Stimulated activated CD4-positive, alpha-beta T cell treated with anti-CD3 and anti-CD28 coated beads, Interleukin-2, amount 100 ng/mL, for 4 hours (primary cell): Measurements from ENCODE around the gene SMARCA2.
A peak's percentile ranks its signal among the peaks of the same experiment; 100 is the strongest.

Source experiments
- DNase-seq: peaks from one replicate; pipeline ENCODE4 v3.0.0-alpha.2; 2020; ENCODE audit warnings: low read depth

SMARCA2 gene

GRCh38 chr9:2215921-2216441 is 200.8 kb downstream of the SMARCA2 start:
- DNase-seq: no peak

- no peak for DNase-seq
Measured at GRCh38 chr9:2216591-2216990, 201.4 kb downstream of the SMARCA2 start.

- no peak for DNase-seq
Measured at GRCh38 chr9:2217540-2217939, 202.4 kb downstream of the SMARCA2 start.

GRCh38 chr9:2220036-2220435 is 204.9 kb downstream of the SMARCA2 start:
- no peak for DNase-seq

- no peak for DNase-seq
Measured at GRCh38 chr9:2227144-2227867, 212.2 kb downstream of the SMARCA2 start.

GRCh38 chr9:2228132-2228531 is 213.0 kb downstream of the SMARCA2 start:
- DNase-seq: no peak

- DNase-seq: no peak
Measured at GRCh38 chr9:2228641-2229040, 213.5 kb downstream of the SMARCA2 start.

- DNase-seq: no peak
Measured at GRCh38 chr9:2229109-2229721, 214.1 kb downstream of the SMARCA2 start.

- no peak for DNase-seq
Measured at GRCh38 chr9:2230362-2230761, 215.2 kb downstream of the SMARCA2 start.

GRCh38 chr9:2231101-2231500 is 216.0 kb downstream of the SMARCA2 start:
- no peak for DNase-seq

- DNase-seq: no peak
Measured at GRCh38 chr9:2231829-2232228, 216.7 kb downstream of the SMARCA2 start.

- DNase-seq: no peak
Measured at GRCh38 chr9:2233274-2233673, 218.1 kb downstream of the SMARCA2 start.

- DNase-seq: no peak
Measured at GRCh38 chr9:2234371-2234893, 219.3 kb downstream of the SMARCA2 start.

- no peak for DNase-seq
Measured at GRCh38 chr9:2235623-2236022, 220.5 kb downstream of the SMARCA2 start.

GRCh38 chr9:2236850-2237249 is 221.7 kb downstream of the SMARCA2 start:
- no peak for DNase-seq

- DNase-seq: no peak
Measured at GRCh38 chr9:2241461-2241835, 226.3 kb downstream of the SMARCA2 start.

GRCh38 chr9:2241836-2242741 is 226.9 kb downstream of the SMARCA2 start:
- DNase-seq: peak; percentile 5

GRCh38 chr9:2242831-2243330 is 227.7 kb downstream of the SMARCA2 start:
- no peak for DNase-seq
